Endothelial cell (in vitro differentiated cells): Measurements from ENCODE around the gene SUN3. TPM values are rescaled to one million over a fixed set of nuclear protein-coding genes. Genes with fewer than 3 reads are reported as not detected.

Source experiments
- DNase-seq: peaks from one replicate; pipeline ENCODE4 v3.0.0; 2021; ENCODE audit warnings: low spot score
- H3K27ac Mint-ChIP-seq: one replicate; pipeline ENCODE4 v1.8.0; 2021; ENCODE audit warnings: mixed read lengths, inconsistent platforms; ENCODE audit not compliant: unreplicated experiment
- H3K27me3 Mint-ChIP-seq: one replicate; pipeline ENCODE4 v1.8.0; 2021; ENCODE audit warnings: mild to moderate bottlenecking, moderate library complexity, mixed read lengths, inconsistent platforms; ENCODE audit not compliant: unreplicated experiment
- H3K36me3 Mint-ChIP-seq: one replicate; pipeline ENCODE4 v1.8.0; 2021; ENCODE audit warnings: mild to moderate bottlenecking, low read depth, mixed read lengths, inconsistent platforms; ENCODE audit not compliant: unreplicated experiment
- H3K4me1 Mint-ChIP-seq: one replicate; pipeline ENCODE4 v1.8.0; 2021; ENCODE audit warnings: mild to moderate bottlenecking, mixed read lengths, inconsistent platforms; ENCODE audit not compliant: unreplicated experiment
- H3K4me3 Mint-ChIP-seq: one replicate; pipeline ENCODE4 v1.8.0; 2021; ENCODE audit warnings: mild to moderate bottlenecking, mixed read lengths, inconsistent platforms; ENCODE audit not compliant: unreplicated experiment
- H3K9me3 Mint-ChIP-seq: one replicate; pipeline ENCODE4 v1.8.0; 2021; ENCODE audit warnings: mixed read lengths, inconsistent platforms; ENCODE audit not compliant: unreplicated experiment
- CTCF ChIP-seq: fragments of 200-600 bp; sonication (generic); IDR thresholded peaks from one replicate; pipeline ENCODE4 v1.5.0; 2021; ENCODE audit warnings: antibody characterized with exemption; ENCODE audit not compliant: unreplicated experiment
- total RNA-seq: library from RNA; stranded (reverse); fragmentation: NEBNext Ultra II Directional; extraction: Animal tissue kit (Norgen Biotek cat#: 25700); gene quantifications from one replicate; pipeline ENCODE4 v1.2.1, GENCODE V29; 2021; ENCODE audit not compliant: unreplicated experiment

Gene SUN3
- total RNA-seq, 1 donor from 2014 or later, result not detected

- Mint-ChIP-seq H3K4me1 (peaks cover 25% of the 10 kb centered on the region), H3K4me3 (no peak overlapping the region), H3K9me3 (no peaks in the 10 kb centered on the region), H3K27ac (no peak overlapping the region), H3K36me3 (peaks cover 6% of the 10 kb centered on the region), H3K27me3 (peaks cover 3% of the 10 kb centered on the region)
- DNase-seq, result no peak
- TF ChIP-seq CTCF, result no peak
Observed at GRCh38 chr7:47937711-47938573, 91.0 kb downstream of the SUN3 start.

Other genes with a start within 250 kb of the SUN3 start
- 4.8 TPM for gene PKD1L1, start 80.6 kb downstream of the SUN3 start, total RNA-seq
- gene HUS1, start 49.5 kb downstream of the SUN3 start, total RNA-seq, result 27.4 TPM
- not detected for gene C7orf57, start 6.4 kb upstream of the SUN3 start, total RNA-seq
- 77.4 TPM for gene UPP1, start 60.2 kb upstream of the SUN3 start, total RNA-seq
- 0.44 TPM for gene ABCA13, start 142.4 kb upstream of the SUN3 start, total RNA-seq